Activated B cell treated with CpG ODN at 0.5 μM for 24 hours (primary cell): ENCODE data around the gene TCF7L1. TPM values are rescaled to one million over a fixed set of nuclear protein-coding genes. Genes with fewer than 3 reads are reported as not detected.

Experiments used
- ATAC-seq: fragments of 200-7000 bp; cut with Tn5 transposase; one replicate; pipeline ENCODE4 v1.10.0; 2021; ENCODE audit warnings: low read depth, mild to moderate bottlenecking, moderate library complexity
- CTCF ChIA-PET: fragments of 350-600 bp; sonication (Branson Sonifier 250); formaldehyde crosslinking; loops from one replicate; lab custom pipeline; 2021; ENCODE audit warnings: antibody characterized with exemption; lab: Charles Lee
- POLR2A ChIA-PET: fragments of 350-600 bp; sonication (Branson Sonifier 250); formaldehyde crosslinking; loops from one replicate; lab custom pipeline; 2021; ENCODE audit warnings: antibody characterized with exemption; lab: Charles Lee
- DNase-seq: peaks from one replicate; pipeline ENCODE4 v3.0.0; 2022
- H3K27ac Mint-ChIP-seq: one replicate; pipeline ENCODE4 v1.8.0; 2020; ENCODE audit warnings: mixed read lengths
- H3K27me3 Mint-ChIP-seq: one replicate; pipeline ENCODE4 v1.8.0; 2021; ENCODE audit warnings: mixed read lengths
- H3K36me3 Mint-ChIP-seq: one replicate; pipeline ENCODE4 v1.8.0; 2021; ENCODE audit warnings: low read depth, mixed read lengths
- H3K4me1 Mint-ChIP-seq: one replicate; pipeline ENCODE4 v1.8.0; 2021; ENCODE audit warnings: mixed read lengths
- H3K4me3 Mint-ChIP-seq: one replicate; pipeline ENCODE4 v1.8.0; 2020; ENCODE audit warnings: mild to moderate bottlenecking, mixed read lengths
- H3K9me3 Mint-ChIP-seq: one replicate; pipeline ENCODE4 v1.8.0; 2020; ENCODE audit warnings: mixed read lengths
- CTCF ChIP-seq: fragments of 200-600 bp; IDR thresholded peaks from one replicate; pipeline ENCODE4 v1.8.0; 2022; ENCODE audit warnings: antibody characterized with exemption, mild to moderate bottlenecking
- intact Hi-C: fragments of 100-400 bp; cut with micrococcal nuclease; formaldehyde crosslinking; loops from one replicate; pipeline ENCODE4 v1.15.1; 2024
- total RNA-seq: library from RNA; stranded (reverse); gene quantifications from 2 replicates; pipeline ENCODE4 v1.2.3, GENCODE V29; 2022

TCF7L1 gene
- total RNA-seq, 1 donor from 2014 or later = 0.07 TPM

GRCh38 chr2:85354286-85355072 is 221.3 kb downstream of the TCF7L1 start, which contains the start of the genes ELMOD3 and RETSAT:
Gene ELMOD3, plus strand, starts transcription at chr2:85354769. Its CDS starts 2,430 bp downstream, at chr2:85357199.
Gene RETSAT, minus strand, starts transcription at chr2:85354528. Its CDS starts 21 bp downstream, at chr2:85354507.
- Mint-ChIP-seq H3K27me3 (no peaks in the 10 kb centered on the region), H3K9me3 (no peaks in the 10 kb centered on the region), H3K36me3 (peaks cover 49% of the 10 kb centered on the region), H3K4me1 (peaks cover 48% of the 10 kb centered on the region), H3K4me3 (peak within 1 kb of the TSS; percentile 100), H3K27ac (peak within 1 kb of the TSS; percentile 99)
- ChIA-PET CTCF (interaction anchor here (0.9 to 1.4 kb wide), 6 partner anchors 38 to 351 kb away, joined by 3 to 6 read pairs (median 4); partner anchors contain the start of gene SH2D6), POLR2A (interaction anchor here (0.5 to 4.2 kb wide), 29 partner anchors 9 to 262 kb away, joined by 3 to 93 read pairs (median 6); partner anchors contain the start of genes C2orf68, GGCX, MAT2A and RNF181)
- TF ChIP-seq CTCF = no peak
- DNase-seq (peak; percentile 84), ATAC-seq (peak; percentile 99)
- intact Hi-C loops = loop anchor here (1.0 to 5.0 kb wide), 10 partner anchors 26 to 1088 kb away; partner anchors contain the start of genes CAPG, GGCX, KDM3A and MAT2A

- Mint-ChIP-seq H3K4me3 (peak overlapping the region; percentile 100), H3K36me3 (peaks cover 47% of the 10 kb centered on the region), H3K4me1 (peaks cover 48% of the 10 kb centered on the region), H3K27me3 (no peaks in the 10 kb centered on the region), H3K27ac (peak overlapping the region; percentile 99), H3K9me3 (no peaks in the 10 kb centered on the region)
- ATAC-seq (peak; percentile 3), DNase-seq (no peak)
- intact Hi-C loops = loop anchor here (2.0 kb wide), 1 partner anchor 198 kb away; no protein-coding TSS in a partner anchor
- CTCF ChIA-PET = interaction anchor here (1.3 to 1.4 kb wide), 4 partner anchors 38 to 197 kb away, joined by 3 to 6 read pairs (median 6); partner anchors contain the start of gene SH2D6
- POLR2A ChIA-PET = interaction anchor here (0.5 to 4.2 kb wide), 22 partner anchors 10 to 262 kb away, joined by 3 to 93 read pairs (median 6); partner anchors contain the start of genes C2orf68, GGCX, MAT2A and SH2D6
- TF ChIP-seq CTCF = no peak
These were observed 221.8 kb downstream of the TCF7L1 start for GRCh38 chr2:85355073-85355410.

- no peaks in the 10 kb centered on the region for H3K27me3 Mint-ChIP-seq
These were observed 222.3 kb downstream of the TCF7L1 start for GRCh38 chr2:85355521-85355920.

GRCh38 chr2:85356186-85356585 is 223.0 kb downstream of the TCF7L1 start:
- ChIA-PET POLR2A (interaction anchor here (0.6 to 0.8 kb wide), 2 partner anchors 37 to 838 kb away, joined by 3 to 5 read pairs; no protein-coding TSS in a partner anchor), CTCF (no interaction called here)
- DNase-seq (no peak), ATAC-seq (no peak)
- peaks cover 41% of the 10 kb centered on the region for H3K36me3 Mint-ChIP-seq
- intact Hi-C loops = no loop called here
- peaks cover 48% of the 10 kb centered on the region for H3K4me1 Mint-ChIP-seq
- TF ChIP-seq CTCF = no peak
- H3K27ac Mint-ChIP-seq = no peak overlapping the region
- no peaks in the 10 kb centered on the region for H3K9me3 Mint-ChIP-seq
- H3K27me3 Mint-ChIP-seq = no peaks in the 10 kb centered on the region
- H3K4me3 Mint-ChIP-seq = no peak overlapping the region

More at GRCh38 chr2:85355521-85355920, 222.3 kb downstream of the TCF7L1 start:
- H3K36me3 Mint-ChIP-seq = peaks cover 43% of the 10 kb centered on the region
- intact Hi-C loops = loop anchor here (2.0 kb wide), 1 partner anchor 197 kb away; no protein-coding TSS in a partner anchor
- ChIA-PET CTCF (interaction anchor here (1.3 kb wide), 1 partner anchor 64 kb away, joined by 6 read pairs; the partner anchor contains the start of gene SH2D6), POLR2A (interaction anchor here (1.2 to 4.2 kb wide), 13 partner anchors 9 to 257 kb away, joined by 3 to 93 read pairs (median 10); partner anchors contain the start of genes C2orf68, GGCX, MAT2A and SH2D6)
- ATAC-seq (no peak), DNase-seq (no peak)
- peak overlapping the region; percentile 50 for H3K27ac Mint-ChIP-seq
- H3K4me1 Mint-ChIP-seq = peaks cover 48% of the 10 kb centered on the region
- no peaks in the 10 kb centered on the region for H3K9me3 Mint-ChIP-seq
- peak overlapping the region; percentile 100 for H3K4me3 Mint-ChIP-seq
- TF ChIP-seq CTCF = no peak
